ENCODE data around the gene RNF135.
"Not testable (repeated sequence)": the region's sequence is repeated elsewhere in the genome, so short reads cannot be mapped to it uniquely, and the experiment has no call there.

DNA sequence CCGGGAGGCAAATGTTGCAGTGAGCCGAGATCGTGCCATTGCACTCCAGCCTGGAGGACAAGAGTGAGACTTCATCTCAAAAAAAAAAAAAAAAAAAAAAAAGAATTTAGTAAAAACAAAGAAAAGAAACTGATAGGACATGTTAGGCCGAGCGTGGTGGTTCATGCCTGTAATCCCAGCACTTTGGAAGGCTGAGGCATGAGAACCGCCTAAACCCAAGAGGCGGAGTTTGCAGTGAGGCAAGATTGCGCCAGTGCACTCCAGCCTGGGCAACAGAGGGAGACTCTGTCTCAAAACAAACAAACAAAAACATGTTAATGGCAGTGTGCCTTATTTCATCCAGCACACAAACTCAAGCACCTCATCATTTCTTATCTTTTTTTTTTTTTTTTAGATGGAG, 6.5 kb upstream of the RNF135 start:
- not testable (repeated sequence) for TF ChIP-seq POLR2A (IDR thresholded peaks at IDR 0.05; ENCODE audit: borderline replicate concordance, extremely low read depth, insufficient read depth, insufficient read length)
- TF ChIP-seq, protein P1, sequence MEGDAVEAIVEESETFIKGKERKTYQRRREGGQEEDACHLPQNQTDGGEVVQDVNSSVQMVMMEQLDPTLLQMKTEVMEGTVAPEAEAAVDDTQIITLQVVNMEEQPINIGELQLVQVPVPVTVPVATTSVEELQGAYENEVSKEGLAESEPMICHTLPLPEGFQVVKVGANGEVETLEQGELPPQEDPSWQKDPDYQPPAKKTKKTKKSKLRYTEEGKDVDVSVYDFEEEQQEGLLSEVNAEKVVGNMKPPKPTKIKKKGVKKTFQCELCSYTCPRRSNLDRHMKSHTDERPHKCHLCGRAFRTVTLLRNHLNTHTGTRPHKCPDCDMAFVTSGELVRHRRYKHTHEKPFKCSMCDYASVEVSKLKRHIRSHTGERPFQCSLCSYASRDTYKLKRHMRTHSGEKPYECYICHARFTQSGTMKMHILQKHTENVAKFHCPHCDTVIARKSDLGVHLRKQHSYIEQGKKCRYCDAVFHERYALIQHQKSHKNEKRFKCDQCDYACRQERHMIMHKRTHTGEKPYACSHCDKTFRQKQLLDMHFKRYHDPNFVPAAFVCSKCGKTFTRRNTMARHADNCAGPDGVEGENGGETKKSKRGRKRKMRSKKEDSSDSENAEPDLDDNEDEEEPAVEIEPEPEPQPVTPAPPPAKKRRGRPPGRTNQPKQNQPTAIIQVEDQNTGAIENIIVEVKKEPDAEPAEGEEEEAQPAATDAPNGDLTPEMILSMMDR (IDR thresholded peaks at IDR 0.05 in 2 of 3, conservative IDR thresholded peaks at IDR 0.05 in 1 of 3; ENCODE audit: borderline replicate concordance in 1 of 3, insufficient read depth in 1 of 3, low read depth in 2 of 3, low read length in 2 of 3): not testable (repeated sequence)

Data from HCT116 (cell line).